Measurements from ENCODE around the gene TEKTIP1.
"Not testable (repeated sequence)": the region's sequence is repeated elsewhere in the genome, so short reads cannot be mapped to it uniquely, and the experiment has no call there.

Gene TEKTIP1

DNA sequence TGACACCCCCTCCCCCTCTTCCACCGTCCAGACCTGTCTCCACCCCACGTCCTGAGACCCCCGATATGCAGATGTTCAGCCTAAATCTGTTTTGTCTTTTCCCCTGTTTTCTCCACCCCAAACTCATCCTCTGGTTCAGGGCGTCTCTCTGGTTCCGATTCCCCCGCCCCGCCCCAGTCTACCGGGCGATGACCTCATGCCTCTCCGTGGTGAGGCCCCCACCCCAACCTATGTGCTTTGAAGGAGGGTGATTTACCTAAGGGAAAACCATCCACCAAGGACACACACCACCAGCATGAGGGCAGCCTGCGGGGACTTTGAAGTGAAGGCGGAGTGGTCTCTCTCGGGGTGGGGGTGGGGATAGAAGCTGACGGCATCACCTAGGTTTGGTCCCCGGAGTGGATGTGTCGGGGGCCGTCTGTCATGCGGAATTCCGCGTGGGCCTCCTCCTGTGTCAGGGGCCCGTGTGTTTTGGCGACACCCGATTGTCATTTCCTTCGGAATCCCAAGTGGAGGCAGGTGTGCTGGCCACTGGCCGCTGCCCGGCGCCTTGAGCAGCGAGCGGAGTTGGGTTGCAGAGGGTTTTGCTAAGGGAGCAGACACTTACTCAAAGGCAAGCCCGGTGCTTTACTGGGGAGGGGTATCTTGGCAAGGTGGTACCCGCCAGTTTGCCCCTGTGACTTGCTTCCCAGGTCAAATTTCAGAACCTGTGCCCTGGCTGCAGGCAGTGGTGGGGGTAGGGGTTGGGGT lies 31.4 kb upstream of the TEKTIP1 start:
- ChIA-PET POLR2A (ENCODE audit: low non-redundant PET) (no interaction called here), CTCF (no interaction called here)
- peak overlapping the region; percentile 91 for H3K27ac ChIP-seq
- TF ChIP-seq, protein P1, sequence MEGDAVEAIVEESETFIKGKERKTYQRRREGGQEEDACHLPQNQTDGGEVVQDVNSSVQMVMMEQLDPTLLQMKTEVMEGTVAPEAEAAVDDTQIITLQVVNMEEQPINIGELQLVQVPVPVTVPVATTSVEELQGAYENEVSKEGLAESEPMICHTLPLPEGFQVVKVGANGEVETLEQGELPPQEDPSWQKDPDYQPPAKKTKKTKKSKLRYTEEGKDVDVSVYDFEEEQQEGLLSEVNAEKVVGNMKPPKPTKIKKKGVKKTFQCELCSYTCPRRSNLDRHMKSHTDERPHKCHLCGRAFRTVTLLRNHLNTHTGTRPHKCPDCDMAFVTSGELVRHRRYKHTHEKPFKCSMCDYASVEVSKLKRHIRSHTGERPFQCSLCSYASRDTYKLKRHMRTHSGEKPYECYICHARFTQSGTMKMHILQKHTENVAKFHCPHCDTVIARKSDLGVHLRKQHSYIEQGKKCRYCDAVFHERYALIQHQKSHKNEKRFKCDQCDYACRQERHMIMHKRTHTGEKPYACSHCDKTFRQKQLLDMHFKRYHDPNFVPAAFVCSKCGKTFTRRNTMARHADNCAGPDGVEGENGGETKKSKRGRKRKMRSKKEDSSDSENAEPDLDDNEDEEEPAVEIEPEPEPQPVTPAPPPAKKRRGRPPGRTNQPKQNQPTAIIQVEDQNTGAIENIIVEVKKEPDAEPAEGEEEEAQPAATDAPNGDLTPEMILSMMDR (conservative IDR thresholded peaks at IDR 0.05; ENCODE audit: low read depth) = no peak
- DNase-seq (ENCODE audit: low spot score) = no peak

DNA sequence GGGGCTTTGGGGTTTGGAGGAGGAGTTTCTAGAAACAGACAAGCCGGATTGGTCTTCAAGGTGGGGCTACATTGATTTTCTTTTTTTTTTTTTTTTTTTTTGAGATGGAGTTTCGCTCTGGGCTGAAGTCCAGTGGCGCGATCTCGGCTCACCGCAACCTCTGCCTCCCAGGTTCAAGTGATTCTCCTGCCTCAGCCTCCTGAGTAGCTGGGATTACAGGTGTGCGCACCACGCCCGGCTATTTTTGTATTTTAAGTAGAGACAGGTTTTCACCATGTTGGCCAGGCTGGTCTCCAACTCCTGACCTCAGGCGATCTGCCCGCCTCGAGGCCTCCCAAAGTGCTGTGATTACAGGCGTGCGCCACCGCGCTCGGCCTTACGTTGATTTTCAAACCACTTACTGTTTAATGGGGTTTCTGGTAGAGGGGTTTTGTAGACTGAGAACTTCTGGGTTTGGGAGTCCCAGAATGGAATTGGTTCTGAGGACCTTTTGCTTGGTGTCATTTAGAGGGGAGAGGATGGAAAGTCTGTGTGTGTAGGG lies 30.8 kb upstream of the TEKTIP1 start:
- CTCF ChIA-PET = interaction anchor here (0.6 kb wide), 1 partner anchor 435 kb away, joined by 4 read pairs; no protein-coding TSS in a partner anchor
- peak overlapping the region; percentile 91 for H3K27ac ChIP-seq
- POLR2A ChIA-PET (ENCODE audit: low non-redundant PET); DNase-seq (ENCODE audit: low spot score): not testable (repeated sequence)

DNA sequence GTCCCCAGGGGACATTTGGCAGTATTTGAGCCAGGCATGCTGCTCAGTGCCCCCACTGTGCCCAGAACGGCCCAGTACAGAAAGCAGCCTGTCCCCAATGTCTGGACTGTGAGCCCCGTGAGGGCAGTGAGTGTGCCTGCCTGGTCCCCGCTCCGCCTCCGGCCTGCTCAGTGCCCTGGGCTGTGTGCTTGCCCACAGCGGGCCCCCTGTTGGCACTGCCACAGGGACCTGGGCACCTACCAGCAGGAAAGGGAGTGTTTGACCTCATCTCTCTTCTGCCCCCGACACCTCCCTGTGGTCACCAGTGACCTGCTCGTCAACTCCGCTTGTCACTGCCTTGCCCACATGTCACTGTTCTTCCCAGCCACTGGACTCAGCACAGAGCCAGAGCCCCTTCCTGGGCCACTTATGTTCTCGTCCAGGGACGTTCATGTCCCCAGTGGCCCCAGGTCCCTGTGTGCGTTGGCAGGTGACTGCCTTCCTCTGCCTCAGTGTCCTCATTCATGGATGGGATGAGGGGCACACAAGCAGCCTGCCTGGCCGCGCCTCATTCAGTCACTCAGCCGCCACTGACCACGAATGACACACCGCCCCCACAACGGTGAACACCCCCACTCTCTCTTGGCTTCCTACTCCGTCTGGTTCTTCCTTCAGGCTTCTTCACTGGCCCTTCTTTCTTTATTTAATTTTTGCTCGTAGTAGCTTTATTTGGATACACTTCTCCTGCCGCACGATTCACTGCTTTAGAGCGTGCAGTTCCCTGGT lies 30.0 kb upstream of the TEKTIP1 start:
- TF ChIP-seq, protein P1 (conservative IDR thresholded peaks at IDR 0.05; ENCODE audit: low read depth) = no peak
- DNase-seq (ENCODE audit: low spot score) = no peak
- peak overlapping the region; percentile 91 for H3K27ac ChIP-seq
- ChIA-PET CTCF (interaction anchor here (0.6 kb wide), 1 partner anchor 435 kb away, joined by 4 read pairs; no protein-coding TSS in a partner anchor), POLR2A (ENCODE audit: low non-redundant PET) (no interaction called here)

DNA sequence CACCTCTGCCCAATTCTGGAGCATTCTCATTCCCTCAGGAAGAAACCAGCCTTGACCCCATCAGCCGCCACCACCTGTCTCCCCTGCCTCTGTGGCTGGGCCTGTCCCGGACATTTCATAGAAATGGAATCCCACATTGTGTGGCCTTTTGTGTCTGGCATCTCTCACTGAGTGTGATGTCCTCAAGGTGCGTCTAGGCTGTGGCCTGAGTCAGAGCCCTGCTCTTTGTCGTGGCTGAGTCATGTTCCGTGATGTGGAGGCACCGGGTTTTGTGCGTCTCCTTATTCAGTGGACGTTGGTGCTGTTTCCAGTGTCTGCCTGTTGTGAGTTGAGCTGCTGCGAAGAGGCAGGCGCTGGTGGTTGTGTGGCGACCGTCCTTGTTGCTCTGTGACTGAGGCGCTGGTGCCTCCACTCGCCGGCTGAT lies 29.4 kb upstream of the TEKTIP1 start:
- ChIA-PET POLR2A (ENCODE audit: low non-redundant PET) (no interaction called here), CTCF (no interaction called here)
- DNase-seq (ENCODE audit: low spot score) = peak; percentile 42
- peak overlapping the region; percentile 91 for H3K27ac ChIP-seq
- TF ChIP-seq, protein P1 (conservative IDR thresholded peaks at IDR 0.05; ENCODE audit: low read depth) = no peak

DNA sequence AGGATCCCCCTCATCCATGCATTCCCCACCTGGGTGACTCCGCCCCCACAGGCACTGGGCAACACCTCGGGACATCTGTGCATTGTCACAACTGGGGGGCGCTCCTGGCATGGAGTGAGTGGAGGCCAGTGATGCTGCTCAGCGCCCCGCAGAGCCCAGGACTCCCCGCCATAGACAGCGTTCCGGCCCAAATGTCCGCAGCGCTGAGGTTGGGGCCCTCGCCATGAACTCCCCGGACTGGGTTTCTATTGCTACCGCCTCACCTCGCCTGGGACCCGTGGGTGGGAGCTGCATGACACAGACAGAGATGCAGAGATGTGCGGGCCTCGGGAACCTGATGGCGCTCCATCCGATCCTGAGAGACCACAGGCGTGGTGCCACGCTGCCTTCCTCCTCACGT lies 28.2 kb upstream of the TEKTIP1 start:
- ChIA-PET CTCF (no interaction called here), POLR2A (ENCODE audit: low non-redundant PET) (no interaction called here)
- no peak for DNase-seq (ENCODE audit: low spot score)
- TF ChIP-seq, protein P1 (conservative IDR thresholded peaks at IDR 0.05; ENCODE audit: low read depth) = no peak
- 0 out of 2 replicates have a peak overlapping the region, but pooled peaks have one; percentile 9 for H3K27ac ChIP-seq

DNA sequence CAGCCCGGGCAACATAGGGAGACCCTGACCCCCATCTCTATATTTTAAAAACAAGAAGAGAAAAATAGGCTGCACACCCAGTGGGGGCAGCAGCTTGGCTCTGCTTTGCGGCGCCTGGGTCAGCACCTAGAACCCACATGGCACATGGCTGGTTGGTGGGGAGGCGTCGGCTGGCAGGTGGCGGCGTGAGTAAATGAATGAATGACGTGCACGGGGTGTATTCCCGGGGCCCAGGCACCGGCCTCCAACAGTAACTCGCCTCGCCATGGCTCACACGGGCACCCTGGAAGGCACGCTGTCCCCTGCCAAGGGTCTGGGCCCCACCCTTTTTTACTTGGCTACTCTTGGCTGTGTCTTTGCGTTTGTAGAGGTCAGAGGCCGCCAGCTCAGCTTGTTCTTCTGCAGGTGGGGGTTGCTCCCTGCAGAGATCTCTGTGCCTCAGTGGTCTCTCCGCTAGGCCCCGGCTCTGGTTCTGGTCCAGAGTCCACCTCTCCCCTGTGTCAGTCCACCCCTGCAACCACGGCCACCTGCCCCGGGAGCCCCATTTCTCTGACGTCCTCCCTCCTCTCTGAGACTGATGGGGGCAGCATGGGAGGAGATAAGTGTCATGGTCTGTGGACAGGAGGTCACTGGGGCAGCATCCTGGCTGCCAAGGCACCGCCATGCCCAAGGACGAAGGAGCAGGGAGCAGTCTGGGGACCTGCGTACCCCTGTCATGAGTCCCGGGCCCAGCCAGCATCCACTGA lies 27.3 kb upstream of the TEKTIP1 start:
- no peak for DNase-seq (ENCODE audit: low spot score)
- POLR2A ChIA-PET (ENCODE audit: low non-redundant PET) = no interaction called here
- H3K27ac ChIP-seq = peak overlapping the region; percentile 9; the same call in 1 of the 2 replicates
- CTCF ChIA-PET = no interaction called here
- TF ChIP-seq, protein P1 (conservative IDR thresholded peaks at IDR 0.05; ENCODE audit: low read depth) = no peak

Measured in RWPE1 (cell line).